SK-N-MC (cell line): ENCODE data around the gene PGBD1.

Experiments used
- EZH2 ChIP-seq: fragments of 200-600 bp; sonication (generic); IDR thresholded peaks from one replicate; pipeline ENCODE4 v1.6.1; 2017; ENCODE audit warnings: antibody characterized with exemption
- FOXP2 ChIP-seq: optimal IDR thresholded peaks from 2 replicates; pipeline ENCODE3; 2011; ENCODE audit warnings: mild to moderate bottlenecking, moderate library complexity; ENCODE audit not compliant: insufficient read depth; ENCODE audit errors: extremely low read length, control extremely low read depth
- POLR2AphosphoS5 ChIP-seq: IDR thresholded peaks from 2 replicates; pipeline ENCODE4 v1.6.1; 2012; ENCODE audit warnings: mild to moderate bottlenecking, low read depth, low read length, borderline replicate concordance

DNA sequence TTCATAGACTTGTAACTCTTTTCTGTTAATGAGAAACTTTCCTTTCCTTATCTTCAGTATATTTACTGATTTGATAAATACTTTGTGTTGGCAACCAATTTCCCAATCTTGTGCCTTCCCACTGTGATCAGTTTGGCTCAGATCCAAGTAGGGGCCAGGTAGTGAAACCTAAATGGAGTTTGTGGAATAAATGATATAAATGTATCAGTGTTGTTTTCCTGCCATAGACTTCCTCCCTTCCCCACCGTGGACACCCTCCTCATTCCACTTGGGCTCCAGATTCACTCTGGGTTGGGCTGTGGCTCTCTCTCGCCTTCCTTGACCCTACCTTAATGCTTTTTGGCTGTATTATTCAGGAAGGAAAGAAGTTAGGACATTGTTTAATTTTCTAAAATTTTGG is 69.7 kb downstream of the PGBD1 start:
- TF ChIP-seq EZH2 (no peak), POLR2AphosphoS5 (no peak), FOXP2 (no peak)
